ENCODE results near the gene FBXW2.
"Not testable (repeated sequence)": the region's sequence is repeated elsewhere in the genome, so short reads cannot be mapped to it uniquely, and the experiment has no call there.

DNA sequence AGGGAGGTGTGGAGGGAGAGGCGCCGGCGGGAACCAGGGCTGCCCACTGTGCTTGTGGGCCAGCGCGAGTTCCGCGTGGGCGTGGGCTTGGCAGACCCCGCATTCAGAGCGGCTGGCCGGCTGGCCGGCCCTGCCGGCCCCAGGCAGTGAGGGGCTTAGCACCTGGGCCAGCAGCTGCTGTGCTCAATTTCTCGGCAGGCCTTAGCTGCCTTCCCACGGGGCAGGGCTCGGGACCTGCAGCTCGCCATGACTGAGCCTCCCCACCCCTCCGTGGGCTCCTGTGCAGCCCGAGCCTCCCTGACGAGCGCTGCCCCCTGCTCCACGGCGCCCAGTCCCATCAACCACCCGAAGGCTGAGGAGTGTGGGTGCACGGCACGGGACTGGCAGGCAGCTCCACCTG lies 46.9 kb downstream of the FBXW2 start:
- TF ChIP-seq SP1, NFRKB, TARDBP (IDR thresholded peaks at IDR 0.05): not testable (repeated sequence)
